Measurements from ENCODE around the gene ETHE1.
A peak's percentile ranks its signal among the peaks of the same experiment; 100 is the strongest.

The ETHE1 gene

GRCh38 chr19:43574424-43575155, 47.6 kb upstream of the ETHE1 start:
- Histone ChIP-seq H3K79me2 (ENCODE audit: insufficient read depth, low read length) (peaks cover 48% of the 10 kb centered on the region), H3K9me3 (ENCODE audit: insufficient read depth, low read length, severe bottlenecking) (no peaks in the 10 kb centered on the region), H3K4me3 (ENCODE audit: low read depth in 1 of 2, low read length in 2 of 2) (peak overlapping the region; percentile 67 to 80; a peak in 3 of 4 replicates), H3K36me3 (ENCODE audit: insufficient read depth, low read length) (peaks cover 8% of the 10 kb centered on the region), H3K4me2 (ENCODE audit: insufficient read depth, low read length) (peak overlapping the region; percentile 90), H3K4me1 (ENCODE audit: insufficient read depth, low read length) (peaks cover 31% of the 10 kb centered on the region), H2AFZ (ENCODE audit: low read depth, low read length) (peak overlapping the region; percentile 81), H3K27ac (ENCODE audit: low read length) (peak overlapping the region; percentile 87), H3K27me3 (ENCODE audit: insufficient read depth, low read length, poor library complexity) (no peaks in the 10 kb centered on the region), H4K20me1 (ENCODE audit: insufficient read depth, low read length) (peaks cover 8% of the 10 kb centered on the region), H3K9ac (ENCODE audit: low read depth, low read length) (peak overlapping the region; percentile 76)
- DNase-seq: no peak
- no peak for ATAC-seq (ENCODE audit: insufficient read depth, low read depth)
- TF ChIP-seq CTCF (IDR thresholded peaks at IDR 0.05; ENCODE audit: borderline replicate concordance, extremely low read depth, low read length, poor library complexity, severe bottlenecking): no peak
- TF ChIP-seq EZH2 (IDR thresholded peaks at IDR 0.05; ENCODE audit: borderline replicate concordance, low read depth, low read length, severe bottlenecking): no peak

DNA sequence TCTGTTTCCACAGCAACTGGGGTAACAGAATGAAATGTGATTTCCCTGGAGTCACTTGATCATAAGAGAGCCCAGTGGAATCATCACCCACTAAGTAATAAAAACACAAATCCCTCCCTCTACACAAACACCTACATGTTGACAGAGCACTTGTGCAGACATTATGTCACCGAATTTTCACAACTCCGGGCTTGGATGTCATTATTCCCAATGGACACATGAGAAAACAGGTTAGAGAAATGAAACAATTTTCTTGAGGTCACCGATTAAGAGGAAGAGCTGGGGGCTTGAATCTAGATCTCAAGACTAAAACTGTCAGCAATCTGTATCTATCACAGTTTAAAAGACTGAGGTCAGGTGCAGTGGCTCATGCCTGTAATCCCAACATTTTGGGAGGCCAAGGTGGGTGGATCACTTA, 45.2 kb upstream of the ETHE1 start:
- ATAC-seq (ENCODE audit: insufficient read depth, low read depth): no peak
- Histone ChIP-seq H3K36me3 (ENCODE audit: insufficient read depth, low read length) (peaks cover 8% of the 10 kb centered on the region), H3K27ac (ENCODE audit: low read length) (no peak overlapping the region), H3K4me3 (ENCODE audit: low read depth in 1 of 2, low read length in 2 of 2) (no peak overlapping the region), H4K20me1 (ENCODE audit: insufficient read depth, low read length) (peaks cover 8% of the 10 kb centered on the region), H2AFZ (ENCODE audit: low read depth, low read length) (no peak overlapping the region), H3K9ac (ENCODE audit: low read depth, low read length) (no peak overlapping the region), H3K27me3 (ENCODE audit: insufficient read depth, low read length, poor library complexity) (no peaks in the 10 kb centered on the region), H3K9me3 (ENCODE audit: insufficient read depth, low read length, severe bottlenecking) (no peaks in the 10 kb centered on the region), H3K4me2 (ENCODE audit: insufficient read depth, low read length) (no peak overlapping the region), H3K79me2 (ENCODE audit: insufficient read depth, low read length) (peaks cover 60% of the 10 kb centered on the region), H3K4me1 (ENCODE audit: insufficient read depth, low read length) (peaks cover 22% of the 10 kb centered on the region)
- TF ChIP-seq EZH2 (IDR thresholded peaks at IDR 0.05; ENCODE audit: borderline replicate concordance, low read depth, low read length, severe bottlenecking): no peak
- no peak for TF ChIP-seq CTCF (IDR thresholded peaks at IDR 0.05; ENCODE audit: borderline replicate concordance, extremely low read depth, low read length, poor library complexity, severe bottlenecking)
- no peak for DNase-seq

- peaks cover 8% of the 10 kb centered on the region for H3K36me3 ChIP-seq (ENCODE audit: insufficient read depth, low read length)
- no peaks in the 10 kb centered on the region for H3K27me3 ChIP-seq (ENCODE audit: insufficient read depth, low read length, poor library complexity)
- no peak overlapping the region for H2AFZ ChIP-seq (ENCODE audit: low read depth, low read length)
- H4K20me1 ChIP-seq (ENCODE audit: insufficient read depth, low read length): peaks cover 8% of the 10 kb centered on the region
- H3K79me2 ChIP-seq (ENCODE audit: insufficient read depth, low read length): peaks cover 65% of the 10 kb centered on the region
- peaks cover 12% of the 10 kb centered on the region for H3K4me1 ChIP-seq (ENCODE audit: insufficient read depth, low read length)
- ATAC-seq (ENCODE audit: insufficient read depth, low read depth) (no peak), DNase-seq (no peak)
- H3K4me3 ChIP-seq (ENCODE audit: low read depth in 1 of 2, low read length in 2 of 2): no peak overlapping the region
- H3K4me2 ChIP-seq (ENCODE audit: insufficient read depth, low read length): no peak overlapping the region
- no peak overlapping the region for H3K9ac ChIP-seq (ENCODE audit: low read depth, low read length)
- no peak for TF ChIP-seq CTCF (IDR thresholded peaks at IDR 0.05; ENCODE audit: borderline replicate concordance, extremely low read depth, low read length, poor library complexity, severe bottlenecking)
- no peak for TF ChIP-seq EZH2 (IDR thresholded peaks at IDR 0.05; ENCODE audit: borderline replicate concordance, low read depth, low read length, severe bottlenecking)
- H3K9me3 ChIP-seq (ENCODE audit: insufficient read depth, low read length, severe bottlenecking): no peaks in the 10 kb centered on the region
- H3K27ac ChIP-seq (ENCODE audit: low read length): no peak overlapping the region
Measured at GRCh38 chr19:43570174-43570791, 43.3 kb upstream of the ETHE1 start.
